ENCODE results near the gene TMCO5A. TPM values are rescaled to one million over a fixed set of nuclear protein-coding genes. Genes with fewer than 3 reads are reported as not detected.
A peak's percentile ranks its signal among the peaks of the same experiment; 100 is the strongest.

The TMCO5A gene
- total RNA-seq, 2 donors from 2014 or later = 2.8 TPM; not detected in 1

- Histone ChIP-seq H3K27ac (no peak overlapping the region), H3K4me3 (no peak overlapping the region), H3K4me1 (replicated peaks) (no peaks in the 10 kb centered on the region), H3K9me3 (no peaks in the 10 kb centered on the region), H3K27me3 (replicated peaks; ENCODE audit: insufficient read depth) (no peaks in the 10 kb centered on the region), H3K36me3 (no peaks in the 10 kb centered on the region)
- no peak for DNase-seq (ENCODE audit: low spot score)
- 32% methylated on average over 5 of the region's 5 CpGs for WGBS
- intact Hi-C loops (cut with DNase I) = no loop called here
- TF ChIP-seq, protein P1, sequence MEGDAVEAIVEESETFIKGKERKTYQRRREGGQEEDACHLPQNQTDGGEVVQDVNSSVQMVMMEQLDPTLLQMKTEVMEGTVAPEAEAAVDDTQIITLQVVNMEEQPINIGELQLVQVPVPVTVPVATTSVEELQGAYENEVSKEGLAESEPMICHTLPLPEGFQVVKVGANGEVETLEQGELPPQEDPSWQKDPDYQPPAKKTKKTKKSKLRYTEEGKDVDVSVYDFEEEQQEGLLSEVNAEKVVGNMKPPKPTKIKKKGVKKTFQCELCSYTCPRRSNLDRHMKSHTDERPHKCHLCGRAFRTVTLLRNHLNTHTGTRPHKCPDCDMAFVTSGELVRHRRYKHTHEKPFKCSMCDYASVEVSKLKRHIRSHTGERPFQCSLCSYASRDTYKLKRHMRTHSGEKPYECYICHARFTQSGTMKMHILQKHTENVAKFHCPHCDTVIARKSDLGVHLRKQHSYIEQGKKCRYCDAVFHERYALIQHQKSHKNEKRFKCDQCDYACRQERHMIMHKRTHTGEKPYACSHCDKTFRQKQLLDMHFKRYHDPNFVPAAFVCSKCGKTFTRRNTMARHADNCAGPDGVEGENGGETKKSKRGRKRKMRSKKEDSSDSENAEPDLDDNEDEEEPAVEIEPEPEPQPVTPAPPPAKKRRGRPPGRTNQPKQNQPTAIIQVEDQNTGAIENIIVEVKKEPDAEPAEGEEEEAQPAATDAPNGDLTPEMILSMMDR (IDR thresholded peaks at IDR 0.05) = no peak
- TF ChIP-seq POLR2AphosphoS5 (IDR thresholded peaks at IDR 0.05) (no peak), POLR2A (IDR thresholded peaks at IDR 0.05) (no peak)
These were observed 46.8 kb downstream of the TMCO5A start for GRCh38 chr15:37981201-37981600.

- Histone ChIP-seq H3K4me1 (replicated peaks) (no peaks in the 10 kb centered on the region), H3K27ac (no peak overlapping the region), H3K36me3 (no peaks in the 10 kb centered on the region), H3K27me3 (replicated peaks; ENCODE audit: insufficient read depth) (no peaks in the 10 kb centered on the region), H3K4me3 (no peak overlapping the region), H3K9me3 (no peaks in the 10 kb centered on the region)
- intact Hi-C loops (cut with DNase I) = no loop called here
- 24% methylated on average over 3 of the region's 3 CpGs for WGBS
- TF ChIP-seq, protein P1 (IDR thresholded peaks at IDR 0.05) = peak in 1 of 4 experiments; percentile 13
- no peak for TF ChIP-seq POLR2A (IDR thresholded peaks at IDR 0.05)
- DNase-seq (ENCODE audit: low spot score) = no peak
These were observed 47.3 kb downstream of the TMCO5A start for GRCh38 chr15:37981775-37982174.

DNA sequence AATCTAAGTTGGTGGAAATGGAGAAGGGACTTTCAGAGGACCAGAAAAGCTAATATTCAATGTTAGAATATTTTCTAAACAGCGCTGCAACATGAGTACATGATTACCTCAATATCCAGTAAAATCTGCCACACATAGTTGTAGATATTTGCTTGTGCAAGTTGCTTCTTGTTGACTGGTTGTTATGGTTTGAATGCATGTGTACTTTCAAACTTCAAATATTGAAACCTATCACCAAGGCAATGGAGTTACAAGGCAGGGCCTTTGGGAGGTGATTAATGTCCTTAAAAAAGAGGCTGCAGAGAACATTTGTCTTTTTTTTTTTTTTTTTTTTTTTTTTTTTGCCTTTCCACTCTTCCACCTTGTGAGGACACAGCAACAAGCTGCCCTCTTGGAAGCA is 49.9 kb downstream of the TMCO5A start:
- H3K4me3 ChIP-seq = no peak overlapping the region
- H3K27me3 ChIP-seq (replicated peaks; ENCODE audit: insufficient read depth) = no peaks in the 10 kb centered on the region
- no peaks in the 10 kb centered on the region for H3K4me1 ChIP-seq (replicated peaks)
- no peak for DNase-seq (ENCODE audit: low spot score)
- no peaks in the 10 kb centered on the region for H3K36me3 ChIP-seq
- WGBS = 48% methylated on average over 1 of the region's 1 CpG
- TF ChIP-seq POLR2AphosphoS5 (IDR thresholded peaks at IDR 0.05) (no peak), POLR2A (IDR thresholded peaks at IDR 0.05) (no peak)
- TF ChIP-seq, protein P1 (IDR thresholded peaks at IDR 0.05) = no peak
- H3K27ac ChIP-seq = no peak overlapping the region
- intact Hi-C loops (cut with DNase I) = no loop called here
- H3K9me3 ChIP-seq = no peaks in the 10 kb centered on the region

GRCh38 chr15:37995461-37996347 is 61.3 kb downstream of the TMCO5A start:
- Histone ChIP-seq H3K27ac (no peak overlapping the region), H3K4me3 (no peak overlapping the region), H3K36me3 (no peaks in the 10 kb centered on the region), H3K4me1 (replicated peaks) (no peaks in the 10 kb centered on the region), H3K9me3 (no peaks in the 10 kb centered on the region), H3K27me3 (replicated peaks; ENCODE audit: insufficient read depth) (no peaks in the 10 kb centered on the region)
- no peak for DNase-seq (ENCODE audit: low spot score)
- TF ChIP-seq, protein P1 (IDR thresholded peaks at IDR 0.05) = peak in 3 of 4 experiments; percentile 35 to 52 (median 43)
- no peak for TF ChIP-seq POLR2A (IDR thresholded peaks at IDR 0.05)
- 15% methylated on average over 8 of the region's 8 CpGs for WGBS
- intact Hi-C loops (cut with DNase I) = loop anchor here (1.0 to 5.0 kb wide), 2 partner anchors 357 to 395 kb away; no protein-coding TSS in a partner anchor

Measured in prostate gland (tissue), 2 donors.